OCI-LY7 (cell line): Measurements from ENCODE around the gene IFT27.
A peak's percentile ranks its signal among the peaks of the same experiment; 100 is the strongest.

ENCODE experiments used
- EZH2phosphoT487 ChIP-seq: fragments of 200-600 bp; sonication (generic); IDR thresholded peaks from 2 replicates; pipeline ENCODE4 v1.6.1; 2018; ENCODE audit warnings: low read depth, borderline replicate concordance, mild to moderate bottlenecking, mixed run types, antibody characterized with exemption, low read length, moderate library complexity, mixed read lengths
- TF ChIP-seq, protein P1 (sequence below): fragments of 200-600 bp; sonication (generic); conservative IDR thresholded peaks from 2 replicates; pipeline ENCODE4 v1.5.1; 2014; ENCODE audit warnings: mild to moderate bottlenecking, antibody characterized with exemption, low read length, moderate library complexity, mixed read lengths

DNA sequence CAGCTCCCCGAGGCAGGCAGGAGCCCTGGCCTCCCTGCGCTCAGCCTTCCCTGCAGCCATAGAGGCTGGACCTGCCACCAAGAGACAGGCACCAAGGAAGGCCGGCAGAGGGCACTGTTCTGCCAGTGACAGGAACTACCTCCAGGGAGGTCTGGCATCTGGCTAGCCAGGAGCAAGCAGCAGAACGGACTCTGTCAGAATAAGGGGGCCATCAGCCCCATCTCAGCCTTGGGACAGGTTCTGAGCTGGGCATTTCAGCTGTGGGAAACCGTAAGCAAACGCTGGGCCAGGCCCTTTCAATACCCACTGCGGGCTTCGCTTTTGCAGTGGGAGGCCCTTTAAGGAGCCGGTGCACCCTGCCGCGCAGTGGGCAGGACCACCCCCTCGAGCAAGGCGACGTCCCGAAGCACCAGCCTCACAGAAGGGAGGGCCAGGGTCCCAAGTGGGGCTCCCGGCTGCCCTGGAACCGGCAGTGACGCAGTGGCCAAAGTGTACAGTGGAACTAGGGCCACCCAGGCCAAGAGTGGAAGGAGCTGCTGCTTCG lies 18.2 kb downstream of the IFT27 start:
- TF ChIP-seq, protein P1, sequence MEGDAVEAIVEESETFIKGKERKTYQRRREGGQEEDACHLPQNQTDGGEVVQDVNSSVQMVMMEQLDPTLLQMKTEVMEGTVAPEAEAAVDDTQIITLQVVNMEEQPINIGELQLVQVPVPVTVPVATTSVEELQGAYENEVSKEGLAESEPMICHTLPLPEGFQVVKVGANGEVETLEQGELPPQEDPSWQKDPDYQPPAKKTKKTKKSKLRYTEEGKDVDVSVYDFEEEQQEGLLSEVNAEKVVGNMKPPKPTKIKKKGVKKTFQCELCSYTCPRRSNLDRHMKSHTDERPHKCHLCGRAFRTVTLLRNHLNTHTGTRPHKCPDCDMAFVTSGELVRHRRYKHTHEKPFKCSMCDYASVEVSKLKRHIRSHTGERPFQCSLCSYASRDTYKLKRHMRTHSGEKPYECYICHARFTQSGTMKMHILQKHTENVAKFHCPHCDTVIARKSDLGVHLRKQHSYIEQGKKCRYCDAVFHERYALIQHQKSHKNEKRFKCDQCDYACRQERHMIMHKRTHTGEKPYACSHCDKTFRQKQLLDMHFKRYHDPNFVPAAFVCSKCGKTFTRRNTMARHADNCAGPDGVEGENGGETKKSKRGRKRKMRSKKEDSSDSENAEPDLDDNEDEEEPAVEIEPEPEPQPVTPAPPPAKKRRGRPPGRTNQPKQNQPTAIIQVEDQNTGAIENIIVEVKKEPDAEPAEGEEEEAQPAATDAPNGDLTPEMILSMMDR: peak; percentile 85
- no peak for TF ChIP-seq EZH2phosphoT487
